ENCODE measurements around the gene ZIC4. TPM values are rescaled to one million over a fixed set of nuclear protein-coding genes. Genes with fewer than 3 reads are reported as not detected.

Gene ZIC4
- total and polyA plus RNA-seq, 2 of the 4 experiments (the other 2 are of a cell fraction): not detected

DNA sequence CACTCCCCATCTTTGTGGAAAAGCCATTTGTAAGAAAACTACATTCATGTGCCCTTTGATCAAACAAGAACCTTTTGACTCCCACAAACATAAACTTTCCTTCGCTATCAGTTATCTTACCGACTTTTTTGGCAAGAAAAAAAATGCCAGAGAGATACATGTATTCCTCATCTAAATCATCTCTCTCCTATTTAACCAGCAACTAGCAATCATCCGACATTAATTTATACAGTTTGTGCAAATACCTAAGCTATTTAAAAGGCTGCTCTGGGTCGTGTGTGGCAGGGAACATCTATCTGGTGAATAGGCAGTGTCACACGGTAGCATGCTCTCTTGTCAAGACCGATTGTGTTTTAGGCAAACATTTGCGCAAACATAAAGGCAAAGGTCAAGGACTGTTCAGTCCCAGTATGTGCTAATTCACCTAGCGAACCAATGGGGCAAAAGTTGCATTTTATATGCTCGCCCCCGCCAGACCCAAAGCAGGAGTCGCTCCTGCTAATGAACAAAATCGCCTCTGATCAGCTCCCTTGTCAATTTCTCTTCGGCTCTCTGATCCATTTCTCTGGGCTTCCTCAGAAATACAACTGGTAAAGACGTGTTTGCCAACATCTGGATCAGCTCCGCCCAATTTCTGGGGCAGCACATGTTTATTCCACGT, 37.7 kb downstream of the ZIC4 start:
- Histone ChIP-seq H3K79me1 (ENCODE audit: low read depth in 1 of 2, low read length in 2 of 2) (no peaks in the 10 kb centered on the region), H3K9ac (ENCODE audit: low read depth, low read length) (no peak overlapping the region), H3K9me1 (ENCODE audit: insufficient read depth, low read length) (no peaks in the 10 kb centered on the region), H3K4ac (ENCODE audit: low read depth, low read length) (no peak overlapping the region), H3K4me2 (ENCODE audit: low read depth, low read length) (no peak overlapping the region), H4K20me1 (ENCODE audit: insufficient read depth, low read length) (no peaks in the 10 kb centered on the region), H3K36me3 (ENCODE audit: control insufficient read depth, insufficient read depth, low read length) (no peaks in the 10 kb centered on the region), H4K8ac (ENCODE audit: low read depth in 2 of 2, low read length in 2 of 2) (no peak overlapping the region), H2AK5ac (ENCODE audit: low read depth, low read length) (no peak overlapping the region), H2BK15ac (ENCODE audit: low read depth, low read length) (no peak overlapping the region), H3K14ac (replicated peaks; ENCODE audit: low read depth, low read length) (no peak overlapping the region), H2AFZ (replicated peaks; ENCODE audit: low read length, poor library complexity) (no peak overlapping the region), H2BK5ac (ENCODE audit: low read depth, low read length, poor library complexity, severe bottlenecking) (no peak overlapping the region), H3K9me3 (ENCODE audit: control insufficient read depth, insufficient read depth, low read length) (peaks cover 9% of the 10 kb centered on the region), H2BK120ac (ENCODE audit: low read depth, low read length) (no peak overlapping the region), H3K18ac (ENCODE audit: low read depth, low read length) (no peak overlapping the region), H3K4me1 (ENCODE audit: control insufficient read depth, insufficient read depth, low read length) (no peaks in the 10 kb centered on the region), H4K5ac (ENCODE audit: low read depth, low read length) (no peak overlapping the region), H3K27me3 (ENCODE audit: control insufficient read depth, insufficient read depth, low read length) (peaks cover 75% of the 10 kb centered on the region), H2BK20ac (ENCODE audit: low read depth, low read length) (no peak overlapping the region), H3K4me3 (ENCODE audit: insufficient read depth, low read depth, low read length) (no peak overlapping the region), H3K56ac (ENCODE audit: extremely low read depth, insufficient read depth, low read length) (no peak overlapping the region), H3K27ac (ENCODE audit: insufficient read depth, low read length) (no peak overlapping the region), H2AK9ac (replicated peaks; ENCODE audit: low read depth, low read length, poor library complexity) (no peak overlapping the region), H3K23ac (ENCODE audit: low read depth, low read length) (no peak overlapping the region), H4K91ac (ENCODE audit: insufficient read depth, low read depth, low read length) (no peak overlapping the region)
- 5% methylated on average over 9 of the region's 16 CpGs; no CpG with 5 or more reads in 1 of the 2 experiments for WGBS, 2 experiments (ENCODE audit: extremely low coverage in 2 of 2, insufficient read length in 1 of 2)
- dilution Hi-C loops (cut with HindIII; ENCODE audit: low sequenced_read_pairs, unreplicated experiment) (no loop called here), intact Hi-C loops (cut with micrococcal nuclease) (no loop called here), in situ Hi-C loops (cut with MboI; ENCODE audit: low sequenced_read_pairs) (no loop called here)
- no TSS peak for BruUV-seq (replicated peaks)
- ATAC-seq (ENCODE audit: low read depth): no peak
- TF ChIP-seq CEBPB (IDR thresholded peaks at IDR 0.05; ENCODE audit: low read depth, low read length): no peak
- TF ChIP-seq RFX5 (IDR thresholded peaks at IDR 0.05; ENCODE audit: low read depth, low read length): no peak
- TF ChIP-seq NFE2L2 (IDR thresholded peaks at IDR 0.05; ENCODE audit: low read depth, low read length): no peak
- no peak for TF ChIP-seq MAZ (IDR thresholded peaks at IDR 0.05; ENCODE audit: borderline replicate concordance, low read depth, low read length)
- TF ChIP-seq, protein P1, sequence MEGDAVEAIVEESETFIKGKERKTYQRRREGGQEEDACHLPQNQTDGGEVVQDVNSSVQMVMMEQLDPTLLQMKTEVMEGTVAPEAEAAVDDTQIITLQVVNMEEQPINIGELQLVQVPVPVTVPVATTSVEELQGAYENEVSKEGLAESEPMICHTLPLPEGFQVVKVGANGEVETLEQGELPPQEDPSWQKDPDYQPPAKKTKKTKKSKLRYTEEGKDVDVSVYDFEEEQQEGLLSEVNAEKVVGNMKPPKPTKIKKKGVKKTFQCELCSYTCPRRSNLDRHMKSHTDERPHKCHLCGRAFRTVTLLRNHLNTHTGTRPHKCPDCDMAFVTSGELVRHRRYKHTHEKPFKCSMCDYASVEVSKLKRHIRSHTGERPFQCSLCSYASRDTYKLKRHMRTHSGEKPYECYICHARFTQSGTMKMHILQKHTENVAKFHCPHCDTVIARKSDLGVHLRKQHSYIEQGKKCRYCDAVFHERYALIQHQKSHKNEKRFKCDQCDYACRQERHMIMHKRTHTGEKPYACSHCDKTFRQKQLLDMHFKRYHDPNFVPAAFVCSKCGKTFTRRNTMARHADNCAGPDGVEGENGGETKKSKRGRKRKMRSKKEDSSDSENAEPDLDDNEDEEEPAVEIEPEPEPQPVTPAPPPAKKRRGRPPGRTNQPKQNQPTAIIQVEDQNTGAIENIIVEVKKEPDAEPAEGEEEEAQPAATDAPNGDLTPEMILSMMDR (conservative IDR thresholded peaks at IDR 0.05; ENCODE audit: low read depth, low read length): no peak
- TF ChIP-seq MXI1 (IDR thresholded peaks at IDR 0.05; ENCODE audit: borderline replicate concordance, low read depth, low read length): no peak
- CTCF ChIA-PET: no interaction called here
- DNase-seq: no peak
- POLR2A ChIA-PET (ENCODE audit: unreplicated experiment): no interaction called here
